GM12878 (cell line): ENCODE results near the gene CAMK2N2. TPM values are rescaled to one million over a fixed set of nuclear protein-coding genes. Genes with fewer than 3 reads are reported as not detected.

Experiments used
- ATAC-seq: fragments of 200-7000 bp; cut with Tn5 transposase; 3 replicates; pipeline ENCODE4 v1.9.1; 2020; ENCODE audit warnings: mild to moderate bottlenecking, moderate library complexity
- BruUV-seq: library from RNA; stranded (reverse); fragments of 400-500 nt; replicated peaks from 2 replicates; lab custom pipeline; 2021; lab: Mats Ljungman, UMichigan
- CTCF ChIA-PET: fragments of 300-600 bp; sonication (Branson Sonifier 250); formaldehyde crosslinking; extraction: SDS; loops from one replicate; lab custom pipeline; 2021; ENCODE audit warnings: inconsistent platforms; lab: Yijun Ruan, JAX
- POLR2A ChIA-PET: fragments of 350-600 bp; formaldehyde crosslinking; extraction: SDS; loops from one replicate; lab custom pipeline; 2021; ENCODE audit warnings: inconsistent platforms; lab: Charles Lee
- RAD21 ChIA-PET: fragments of 300-600 bp; sonication (Branson Sonifier 250); formaldehyde crosslinking; loops from one replicate; lab custom pipeline; 2023; ENCODE audit warnings: antibody characterized with exemption; ENCODE audit not compliant: unreplicated experiment; lab: Charles Lee
- SMC1A ChIA-PET: fragments of 300-600 bp; sonication (Branson Sonifier 250); formaldehyde crosslinking; loops from one replicate; lab custom pipeline; 2023; ENCODE audit not compliant: unreplicated experiment, uncharacterized antibody; lab: Charles Lee
- DNase-seq: peaks from one replicate; pipeline ENCODE4 v3.0.0-alpha.2; 2011; ENCODE audit warnings: low read depth, low spot score
- FAIRE-seq: peaks from 3 replicates; lab custom pipeline; 2011; peaks lifted over from hg19 to GRCh38; lab: Jason Lieb, UNC
- H2AFZ ChIP-seq: 2 replicates; pipeline ENCODE4 v1.6.0; 2011; ENCODE audit warnings: low read depth, low read length, control low read depth; ENCODE audit not compliant: control insufficient read depth
- H3K27ac ChIP-seq: 2 replicates; pipeline ENCODE4 v1.5.1; 2011; ENCODE audit warnings: control low read depth; ENCODE audit not compliant: control insufficient read depth, insufficient read depth
- H3K27me3 ChIP-seq, 2 experiments: replicated peaks in 1 of 2; 2 replicates each; pipeline versions ENCODE4 v1.6.0 to v1.6.1; 2011; ENCODE audit warnings: low read length in 1 of 2; ENCODE audit not compliant: control insufficient read depth in 2 of 2, insufficient read depth in 2 of 2
- H3K36me3 ChIP-seq, 2 experiments: 2 replicates each; pipeline ENCODE4 v1.5.1; 2011; ENCODE audit warnings: low read length in 1 of 2; ENCODE audit not compliant: control insufficient read depth in 2 of 2, insufficient read depth in 2 of 2
- H3K4me1 ChIP-seq: 2 replicates; pipeline ENCODE4 v1.6.1; 2011; ENCODE audit warnings: mild to moderate bottlenecking, low read length, moderate library complexity, mixed read lengths; ENCODE audit not compliant: control insufficient read depth, insufficient read depth
- H3K4me2 ChIP-seq: 2 replicates; pipeline ENCODE4 v1.6.0; 2011; ENCODE audit warnings: control low read depth; ENCODE audit not compliant: control insufficient read depth, insufficient read depth
- H3K4me3 ChIP-seq: fragments of 200-600 bp; sonication (generic); 2 replicates; pipeline ENCODE4 v1.5.1; 2016
- H3K79me2 ChIP-seq: 2 replicates; pipeline ENCODE4 v1.6.0; 2011; ENCODE audit warnings: low read length; ENCODE audit not compliant: control insufficient read depth, insufficient read depth
- H3K9ac ChIP-seq: 2 replicates; pipeline ENCODE4 v1.8.0; 2011; ENCODE audit warnings: low read length, control low read depth, mixed read lengths; ENCODE audit not compliant: control insufficient read depth, insufficient read depth
- H3K9me3 ChIP-seq: replicated peaks from 3 replicates; pipeline ENCODE4 v1.5.1; 2011; ENCODE audit warnings: mild to moderate bottlenecking, low read length; ENCODE audit not compliant: control insufficient read depth, insufficient read depth
- H4K20me1 ChIP-seq: 2 replicates; pipeline ENCODE4 v1.6.0; 2011; ENCODE audit not compliant: control insufficient read depth, insufficient read depth
- CBX5 ChIP-seq: sonication (generic); IDR thresholded peaks from 2 replicates; pipeline ENCODE4 v1.6.1; 2016; ENCODE audit warnings: low read depth, moderate library complexity, mild to moderate bottlenecking, inconsistent platforms
- CHD1 ChIP-seq: IDR thresholded peaks from 2 replicates; pipeline ENCODE4 v1.6.1; 2012; ENCODE audit warnings: low read depth, low read length, improper control_type of control experiment
- ESRRA ChIP-seq: IDR thresholded peaks from 2 replicates; pipeline ENCODE4 v1.6.1; 2012; ENCODE audit warnings: mild to moderate bottlenecking, low read length, improper control_type of control experiment
- EZH2 ChIP-seq: IDR thresholded peaks from 2 replicates; pipeline ENCODE4 v1.6.1; 2012; ENCODE audit warnings: low read depth, mild to moderate bottlenecking, control low read depth, inconsistent platforms, low read length, borderline replicate concordance; ENCODE audit not compliant: control insufficient read depth
- FOXM1 ChIP-seq: IDR thresholded peaks from 2 replicates; pipeline ENCODE4 v1.6.1; 2012; ENCODE audit warnings: low read depth, mild to moderate bottlenecking, inconsistent platforms, low read length, moderate library complexity
- KDM1A ChIP-seq: fragments of 200-600 bp; sonication (generic); IDR thresholded peaks from 2 replicates; pipeline ENCODE4 v1.6.1; 2016; ENCODE audit warnings: borderline replicate concordance
- MEF2B ChIP-seq: fragments of 450-650 bp; IDR thresholded peaks from 2 replicates; pipeline ENCODE4 v1.6.1; 2018; ENCODE audit warnings: mild to moderate bottlenecking, moderate library complexity; ENCODE audit not compliant: partially characterized antibody, poor library complexity, severe bottlenecking
- RFX5 ChIP-seq: IDR thresholded peaks from 2 replicates; pipeline ENCODE4 v1.6.1; 2011; ENCODE audit warnings: low read depth, low read length, improper control_type of control experiment
- SIN3A ChIP-seq: IDR thresholded peaks from 2 replicates; pipeline ENCODE4 v1.6.1; 2012; ENCODE audit warnings: low read depth, low read length, improper control_type of control experiment
- SMAD1 ChIP-seq: fragments of 450-650 bp; IDR thresholded peaks from 2 replicates; pipeline ENCODE4 v1.6.1; 2018; ENCODE audit warnings: mild to moderate bottlenecking, low read depth; ENCODE audit not compliant: partially characterized antibody
- SUPT20H ChIP-seq: IDR thresholded peaks from 2 replicates; pipeline ENCODE4 v1.6.1; 2011; ENCODE audit warnings: low read depth, mild to moderate bottlenecking, low read length, moderate library complexity, borderline replicate concordance; ENCODE audit not compliant: control insufficient read depth
- ZZZ3 ChIP-seq: IDR thresholded peaks from 2 replicates; pipeline ENCODE4 v1.6.1; 2011; ENCODE audit warnings: low read depth; ENCODE audit not compliant: control insufficient read depth, insufficient read length
- WGBS: methylation state at CpG from one replicate; pipeline ENCODE4 v1.1.6; 2016; ENCODE audit warnings: low lambda C conversion rate; ENCODE audit not compliant: insufficient replicate concordance, insufficient coverage; ENCODE audit errors: missing lambda C conversion rate; 5-methylcytosine and 5-hydroxymethylcytosine counted together
- in situ Hi-C: fragments of 300-500 bp; cut with MboI; formaldehyde crosslinking; loops from 9 replicates; pipeline ENCODE4 v1.14.3; 2018; ENCODE audit warnings: mixed read lengths
- intact Hi-C: fragments of 100-400 bp; cut with micrococcal nuclease; formaldehyde crosslinking; loops from one replicate; pipeline ENCODE4 v1.14.2; 2022; ENCODE audit not compliant: unreplicated experiment
- polyA plus RNA-seq, 11 experiments: library from polyadenylated mRNA; depleted of rRNA in 4 of 11; unstranded in 6 of 11; stranded (reverse) in 5 of 11; fragments of >200 nt; fragmentation: Nextera tagmentation in 4 of 11; fragmentation: Illumina TruSeq in 1 of 11; extraction: Ambion mirVana in 4 of 11; extraction: Trizol in 1 of 11; gene quantifications; 1 replicate in 1 of 11; 2 replicates in 10 of 11; pipeline versions ENCODE4 v1.2.1 to v1.2.3, GENCODE V29; 2011 to 2016; ENCODE audit warnings: inconsistent platforms in 2 of 11, missing spikeins in 2 of 11, low read depth in 1 of 11
- total RNA-seq, 4 experiments: library from RNA; depleted of rRNA in 3 of 4; stranded (reverse); fragments of >200 nt in 3 of 4; fragmentation: Illumina TruSeq in 1 of 4; extraction: Trizol in 1 of 4; gene quantifications; 2 replicates each; pipeline versions ENCODE4 v1.2.1 to v1.2.3, GENCODE V29; 2013 to 2021
- TF ChIP-seq, protein P1 (sequence below): IDR thresholded peaks from 2 replicates; pipeline ENCODE4 v1.6.1; 2011; ENCODE audit warnings: mild to moderate bottlenecking, low read depth, low read length, moderate library complexity; ENCODE audit not compliant: insufficient replicate concordance
- TF ChIP-seq, protein P2 (sequence below): fragments of 450-650 bp; formaldehyde crosslinking; IDR thresholded peaks from 2 replicates; pipeline ENCODE4 v1.4.0; 2020; ENCODE audit warnings: mild to moderate bottlenecking, moderate library complexity

The CAMK2N2 gene
- total and polyA plus RNA-seq, 10 of the 15 experiments (the other 5 are each of a cell fraction or from before 2014, with no cell fraction given) = 0.06 to 1.4 (median 0.45) TPM; not detected in 1

DNA sequence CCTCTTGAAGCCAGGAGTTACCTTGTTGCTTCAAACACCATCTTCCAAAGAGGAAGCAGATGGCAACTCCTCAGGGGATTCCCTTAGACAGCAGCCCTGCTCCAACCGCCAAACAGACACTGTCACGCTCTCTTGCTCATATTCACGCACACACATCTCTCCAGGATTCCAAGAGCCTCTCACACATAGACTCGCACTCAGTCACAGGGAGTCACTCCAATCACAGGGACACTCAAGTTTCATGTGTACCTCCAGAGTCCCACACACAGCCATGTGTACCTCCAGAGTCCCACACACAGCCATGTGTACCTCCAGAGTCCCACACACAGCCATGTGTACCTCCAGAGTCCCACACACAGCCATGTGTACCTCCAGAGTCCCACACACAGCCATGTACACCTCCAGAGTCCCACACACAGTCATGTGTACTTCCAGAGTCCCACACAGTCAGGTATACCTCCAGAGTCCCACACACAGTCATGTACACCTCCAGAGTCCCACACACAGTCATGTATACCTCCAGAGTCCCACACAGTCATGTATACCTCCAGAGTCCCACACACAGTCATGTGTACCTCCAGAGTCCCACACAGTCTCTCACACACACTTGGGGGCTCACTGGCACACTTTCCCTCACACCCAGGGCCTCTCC lies 25.8 kb downstream of the CAMK2N2 start (continued):
- TF ChIP-seq MEF2B = no peak
- TF ChIP-seq FOXM1 = no peak
- TF ChIP-seq, protein P1, sequence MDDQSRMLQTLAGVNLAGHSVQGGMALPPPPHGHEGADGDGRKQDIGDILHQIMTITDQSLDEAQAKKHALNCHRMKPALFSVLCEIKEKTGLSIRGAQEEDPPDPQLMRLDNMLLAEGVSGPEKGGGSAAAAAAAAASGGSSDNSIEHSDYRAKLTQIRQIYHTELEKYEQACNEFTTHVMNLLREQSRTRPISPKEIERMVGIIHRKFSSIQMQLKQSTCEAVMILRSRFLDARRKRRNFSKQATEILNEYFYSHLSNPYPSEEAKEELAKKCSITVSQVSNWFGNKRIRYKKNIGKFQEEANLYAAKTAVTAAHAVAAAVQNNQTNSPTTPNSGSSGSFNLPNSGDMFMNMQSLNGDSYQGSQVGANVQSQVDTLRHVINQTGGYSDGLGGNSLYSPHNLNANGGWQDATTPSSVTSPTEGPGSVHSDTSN = no peak

DNA sequence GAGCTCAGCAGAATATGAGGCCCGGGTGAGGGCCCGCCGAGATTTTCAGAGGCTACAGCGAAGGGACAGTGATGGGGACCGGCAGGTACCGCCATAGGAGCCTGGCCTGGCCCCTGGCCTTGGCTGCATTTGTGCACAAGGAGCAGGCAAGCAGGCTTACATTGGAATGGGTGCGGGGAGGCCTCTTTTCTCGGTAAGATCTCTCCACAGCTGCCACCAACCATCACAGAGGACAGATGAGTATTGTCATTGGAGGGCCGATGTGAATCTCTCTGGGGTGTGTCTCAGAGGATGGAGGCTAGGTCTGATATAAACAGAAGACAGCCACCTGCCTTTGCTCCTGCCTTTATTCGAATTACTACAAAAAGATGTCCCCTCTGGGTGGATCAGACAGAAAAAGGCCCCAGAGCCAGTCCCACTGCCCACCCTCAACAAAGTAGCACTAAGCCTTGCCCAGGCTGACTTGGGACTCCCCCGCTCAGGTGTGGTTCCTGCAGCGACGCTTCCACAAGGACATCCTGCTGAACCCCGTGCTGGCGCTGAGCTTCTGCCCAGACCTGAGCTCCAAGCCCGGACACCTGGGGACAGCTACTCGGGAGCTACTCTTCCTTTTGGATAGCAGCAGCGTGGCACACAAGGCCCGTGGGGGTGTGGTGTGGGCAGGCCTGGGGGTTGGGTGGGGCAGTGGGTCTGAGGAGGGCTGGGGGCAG lies 26.5 kb downstream of the CAMK2N2 start:
- no peaks in the 10 kb centered on the region for H4K20me1 ChIP-seq
- H3K79me2 ChIP-seq = no peaks in the 10 kb centered on the region
- WGBS = 57% methylated on average over 16 of the region's 19 CpGs
- DNase-seq = no peak
- ChIA-PET POLR2A (no interaction called here), CTCF (no interaction called here), RAD21 (no interaction called here), SMC1A (no interaction called here)
- no peak overlapping the region for H3K4me3 ChIP-seq
- no peak overlapping the region for H3K27ac ChIP-seq
- H3K36me3 ChIP-seq = no peaks in the 10 kb centered on the region
- no TSS peak for BruUV-seq
- no peaks in the 10 kb centered on the region for H3K9me3 ChIP-seq
- FAIRE-seq = no peak
- no peak for ATAC-seq
- no peaks in the 10 kb centered on the region for H3K4me1 ChIP-seq
- H3K9ac ChIP-seq = no peak overlapping the region
- no peak overlapping the region for H2AFZ ChIP-seq
- intact Hi-C loops (no loop called here), in situ Hi-C loops (no loop called here)
- H3K4me2 ChIP-seq = no peak overlapping the region
- peaks cover 9% of the 10 kb centered on the region in 2 experiments for H3K27me3 ChIP-seq
- TF ChIP-seq, protein P2, sequence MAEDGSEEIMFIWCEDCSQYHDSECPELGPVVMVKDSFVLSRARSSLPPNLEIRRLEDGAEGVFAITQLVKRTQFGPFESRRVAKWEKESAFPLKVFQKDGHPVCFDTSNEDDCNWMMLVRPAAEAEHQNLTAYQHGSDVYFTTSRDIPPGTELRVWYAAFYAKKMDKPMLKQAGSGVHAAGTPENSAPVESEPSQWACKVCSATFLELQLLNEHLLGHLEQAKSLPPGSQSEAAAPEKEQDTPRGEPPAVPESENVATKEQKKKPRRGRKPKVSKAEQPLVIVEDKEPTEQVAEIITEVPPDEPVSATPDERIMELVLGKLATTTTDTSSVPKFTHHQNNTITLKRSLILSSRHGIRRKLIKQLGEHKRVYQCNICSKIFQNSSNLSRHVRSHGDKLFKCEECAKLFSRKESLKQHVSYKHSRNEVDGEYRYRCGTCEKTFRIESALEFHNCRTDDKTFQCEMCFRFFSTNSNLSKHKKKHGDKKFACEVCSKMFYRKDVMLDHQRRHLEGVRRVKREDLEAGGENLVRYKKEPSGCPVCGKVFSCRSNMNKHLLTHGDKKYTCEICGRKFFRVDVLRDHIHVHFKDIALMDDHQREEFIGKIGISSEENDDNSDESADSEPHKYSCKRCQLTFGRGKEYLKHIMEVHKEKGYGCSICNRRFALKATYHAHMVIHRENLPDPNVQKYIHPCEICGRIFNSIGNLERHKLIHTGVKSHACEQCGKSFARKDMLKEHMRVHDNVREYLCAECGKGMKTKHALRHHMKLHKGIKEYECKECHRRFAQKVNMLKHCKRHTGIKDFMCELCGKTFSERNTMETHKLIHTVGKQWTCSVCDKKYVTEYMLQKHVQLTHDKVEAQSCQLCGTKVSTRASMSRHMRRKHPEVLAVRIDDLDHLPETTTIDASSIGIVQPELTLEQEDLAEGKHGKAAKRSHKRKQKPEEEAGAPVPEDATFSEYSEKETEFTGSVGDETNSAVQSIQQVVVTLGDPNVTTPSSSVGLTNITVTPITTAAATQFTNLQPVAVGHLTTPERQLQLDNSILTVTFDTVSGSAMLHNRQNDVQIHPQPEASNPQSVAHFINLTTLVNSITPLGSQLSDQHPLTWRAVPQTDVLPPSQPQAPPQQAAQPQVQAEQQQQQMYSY = no peak
- TF ChIP-seq CHD1 (no peak), ZZZ3 (no peak), SUPT20H (no peak), CBX5 (no peak), RFX5 (no peak), SIN3A (no peak), ESRRA (no peak), KDM1A (no peak), SMAD1 (no peak), EZH2 (no peak)
